DOHH2 (cell line): ENCODE measurements around the gene CYP2J2.

Experiments used
- CTCF ChIP-seq: fragments of 200-600 bp; sonication (generic); IDR thresholded peaks from one replicate; pipeline ENCODE4 v1.5.1; 2014; ENCODE audit warnings: antibody characterized with exemption, mild to moderate bottlenecking, low read depth, low read length; ENCODE audit not compliant: poor library complexity, severe bottlenecking
- EZH2phosphoT487 ChIP-seq: fragments of 200-600 bp; sonication (generic); IDR thresholded peaks from 2 replicates; pipeline ENCODE4 v1.6.1; 2017; ENCODE audit warnings: borderline replicate concordance, mild to moderate bottlenecking, antibody characterized with exemption, low read length, moderate library complexity, mixed read lengths

- TF ChIP-seq CTCF (no peak), EZH2phosphoT487 (no peak)
Measured at GRCh38 chr1:59857679-59858354, 68.8 kb downstream of the CYP2J2 start.
